ENCODE measurements around the gene SNTB2.

GRCh38 chr16:69234460-69234859 lies 47.5 kb downstream of the SNTB2 start:
- TF ChIP-seq, protein P1, sequence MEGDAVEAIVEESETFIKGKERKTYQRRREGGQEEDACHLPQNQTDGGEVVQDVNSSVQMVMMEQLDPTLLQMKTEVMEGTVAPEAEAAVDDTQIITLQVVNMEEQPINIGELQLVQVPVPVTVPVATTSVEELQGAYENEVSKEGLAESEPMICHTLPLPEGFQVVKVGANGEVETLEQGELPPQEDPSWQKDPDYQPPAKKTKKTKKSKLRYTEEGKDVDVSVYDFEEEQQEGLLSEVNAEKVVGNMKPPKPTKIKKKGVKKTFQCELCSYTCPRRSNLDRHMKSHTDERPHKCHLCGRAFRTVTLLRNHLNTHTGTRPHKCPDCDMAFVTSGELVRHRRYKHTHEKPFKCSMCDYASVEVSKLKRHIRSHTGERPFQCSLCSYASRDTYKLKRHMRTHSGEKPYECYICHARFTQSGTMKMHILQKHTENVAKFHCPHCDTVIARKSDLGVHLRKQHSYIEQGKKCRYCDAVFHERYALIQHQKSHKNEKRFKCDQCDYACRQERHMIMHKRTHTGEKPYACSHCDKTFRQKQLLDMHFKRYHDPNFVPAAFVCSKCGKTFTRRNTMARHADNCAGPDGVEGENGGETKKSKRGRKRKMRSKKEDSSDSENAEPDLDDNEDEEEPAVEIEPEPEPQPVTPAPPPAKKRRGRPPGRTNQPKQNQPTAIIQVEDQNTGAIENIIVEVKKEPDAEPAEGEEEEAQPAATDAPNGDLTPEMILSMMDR (IDR thresholded peaks at IDR 0.05): no peak
- TF ChIP-seq POLR2A (IDR thresholded peaks at IDR 0.05) (no peak), EP300 (IDR thresholded peaks at IDR 0.05) (no peak)
